ENCODE results near the gene C14orf93.

The C14orf93 gene

GRCh38 chr14:23045419-23046357 lies 35.7 kb upstream of the C14orf93 start:
- DNase-seq (ENCODE audit: low spot score), result no peak

DNA sequence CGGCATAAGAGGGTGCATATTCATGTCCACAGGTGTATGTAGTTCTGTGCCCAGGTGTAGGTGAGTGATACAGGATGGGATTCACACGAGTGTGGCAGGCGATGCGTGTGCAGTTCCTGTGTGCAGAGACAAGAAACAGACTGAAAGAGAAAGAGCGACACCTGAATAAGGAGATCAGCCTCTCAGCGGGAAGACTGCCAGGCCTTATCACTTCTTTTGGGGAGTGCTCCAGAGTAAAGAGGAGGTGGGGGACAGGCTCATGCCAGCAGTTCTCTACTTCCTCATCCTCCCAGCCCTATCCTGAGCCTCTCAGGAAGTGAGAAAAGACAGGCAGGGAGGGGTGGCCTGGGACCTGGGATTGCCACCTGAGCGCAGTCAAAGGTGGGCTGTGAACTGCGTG lies 34.9 kb upstream of the C14orf93 start:
- DNase-seq (ENCODE audit: low spot score), result no peak

GRCh38 chr14:23043754-23044153 lies 33.8 kb upstream of the C14orf93 start:
- no peak for DNase-seq (ENCODE audit: low spot score)

DNA sequence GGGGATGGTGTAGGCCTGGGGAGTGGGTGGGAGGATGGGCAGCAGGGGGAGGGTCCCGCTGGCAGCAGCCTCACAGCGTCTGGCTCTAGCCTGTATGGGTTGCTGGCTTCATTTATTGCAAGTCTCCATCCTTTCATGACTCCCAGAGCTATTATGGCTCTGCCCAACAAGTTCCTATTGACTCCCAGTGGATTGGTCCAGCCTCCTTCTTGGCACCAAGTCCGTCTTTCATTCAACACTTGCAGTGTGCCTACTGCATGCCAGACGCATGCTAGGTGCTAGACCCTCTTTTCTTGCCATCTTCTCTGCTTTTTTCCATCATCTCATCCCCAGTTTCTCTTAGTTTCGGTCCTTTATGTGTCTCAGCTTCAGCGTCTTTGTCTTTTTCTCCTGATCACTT lies 33.2 kb upstream of the C14orf93 start:
- DNase-seq (ENCODE audit: low spot score), result no peak

- DNase-seq (ENCODE audit: low spot score), result no peak
Observed at GRCh38 chr14:23042162-23042965, 32.4 kb upstream of the C14orf93 start, which contains the start of gene PSMB11. Gene PSMB11 (plus strand): TSS chr14:23042212. CDS start chr14:23042226, 14 bp downstream.

DNA sequence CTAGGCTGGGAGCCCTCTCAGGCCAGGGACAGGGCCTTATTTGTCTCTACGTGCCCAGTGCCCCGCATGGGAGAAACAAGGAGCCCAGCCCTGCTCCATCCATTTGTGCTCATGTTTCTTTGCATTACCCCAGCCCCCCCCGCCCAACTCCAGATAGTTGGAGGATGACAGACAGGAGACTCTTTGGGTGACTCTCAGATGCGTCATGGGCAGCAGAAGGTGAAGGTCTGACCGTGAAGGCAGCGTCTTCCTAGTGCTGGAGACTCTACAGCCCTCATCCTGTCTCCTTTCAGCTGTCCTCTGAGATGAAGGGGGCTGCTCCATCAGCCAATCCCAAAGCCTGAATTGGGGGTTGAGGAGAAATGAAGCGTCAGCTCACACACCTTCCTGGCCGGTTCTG lies 31.8 kb upstream of the C14orf93 start:
- DNase-seq (ENCODE audit: low spot score), result no peak

- no peak for DNase-seq (ENCODE audit: low spot score)
Observed at GRCh38 chr14:23040100-23040499, 30.2 kb upstream of the C14orf93 start.

DNA sequence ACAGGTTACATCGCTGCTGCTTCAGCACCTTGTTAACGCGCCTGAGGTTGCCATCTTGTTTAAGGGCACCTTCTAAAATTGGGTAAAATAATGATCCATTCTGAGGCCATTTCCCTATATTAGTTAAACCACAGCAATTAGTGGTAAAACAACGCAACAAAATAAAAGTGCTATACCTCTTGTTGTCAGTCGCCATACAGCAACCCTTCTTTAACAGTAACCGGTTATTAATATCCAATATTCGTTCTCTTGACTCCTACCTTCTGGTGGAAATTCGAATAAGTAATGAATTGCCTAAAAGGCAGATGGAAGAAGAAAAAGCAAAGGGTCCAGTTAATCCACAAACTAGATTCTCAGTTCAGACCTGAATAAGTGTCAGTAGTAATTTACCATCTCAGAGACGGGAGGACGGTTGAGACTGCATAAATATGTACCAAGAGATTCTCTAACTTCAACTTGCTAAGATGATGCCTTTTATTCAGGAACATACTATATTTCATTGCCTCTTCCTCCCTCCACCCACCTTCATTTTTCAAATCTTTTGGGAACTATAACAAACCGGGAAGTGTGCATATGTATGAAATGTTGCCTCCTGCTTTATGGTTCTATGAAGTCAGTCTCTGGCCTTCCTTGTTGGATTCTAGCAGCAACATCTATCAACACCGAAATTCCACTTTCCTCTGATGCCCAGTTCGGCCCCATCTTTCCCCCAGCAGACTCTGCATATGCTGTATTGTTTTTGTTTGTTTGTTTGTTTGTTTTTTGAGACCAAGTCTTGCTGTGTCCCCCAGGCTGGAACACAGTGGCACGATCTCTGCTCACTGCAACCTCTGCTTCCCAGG lies 25.6 kb upstream of the C14orf93 start:
- no peak for DNase-seq (ENCODE audit: low spot score)

- DNase-seq (ENCODE audit: low spot score), result peak; percentile 98
Observed at GRCh38 chr14:23034498-23035302, 24.8 kb upstream of the C14orf93 start, which contains the start of gene PSMB5. Gene PSMB5 (minus strand): TSS chr14:23034900. CDS start chr14:23034881, 19 bp downstream.

- DNase-seq (ENCODE audit: low spot score), result no peak
Observed at GRCh38 chr14:23033801-23034497, 24.0 kb upstream of the C14orf93 start.

DNA sequence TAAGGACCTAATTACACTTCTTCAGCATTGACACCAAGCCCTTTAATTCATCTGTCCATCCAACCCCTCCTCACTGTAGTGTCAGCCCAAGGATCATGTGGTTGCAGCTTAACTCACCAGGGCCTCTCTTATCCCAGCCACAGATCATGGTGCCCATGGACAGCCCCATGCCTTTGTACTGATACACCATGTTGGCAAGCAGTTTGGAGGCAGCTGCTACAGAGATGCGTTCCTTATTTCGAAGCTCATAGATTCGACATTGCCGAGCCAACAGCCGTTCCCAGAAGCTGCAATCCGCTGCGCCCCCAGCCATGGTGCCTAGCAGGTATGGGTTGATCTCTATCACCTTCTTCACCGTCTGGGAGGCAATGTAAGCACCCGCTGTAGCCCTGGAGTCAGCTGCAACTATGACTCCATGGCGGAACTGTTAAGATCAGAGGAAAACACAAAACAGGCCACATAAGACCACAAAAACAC lies 23.3 kb upstream of the C14orf93 start:
- no peak for DNase-seq (ENCODE audit: low spot score)

GRCh38 chr14:23030936-23031335 lies 21.0 kb upstream of the C14orf93 start:
- no peak for DNase-seq (ENCODE audit: low spot score)

DNA sequence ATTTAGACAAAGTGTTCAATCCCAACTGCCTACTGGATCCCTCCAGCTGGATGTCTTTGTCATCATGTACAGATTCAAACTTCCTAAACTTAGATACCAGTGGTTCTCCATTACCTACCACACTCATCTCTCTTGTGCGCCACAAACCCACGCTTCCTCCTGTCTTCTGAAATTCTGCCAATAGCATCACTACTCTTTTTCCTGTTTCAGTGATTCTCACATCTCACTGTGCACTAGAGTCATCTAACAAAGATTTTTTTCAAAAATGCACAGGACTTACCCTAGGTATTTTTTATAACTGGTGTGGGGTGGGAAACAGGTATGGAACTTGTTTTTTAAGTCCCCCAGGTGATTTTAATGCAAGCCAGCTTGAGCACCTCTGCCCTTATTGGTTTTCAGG lies 18.9 kb upstream of the C14orf93 start:
- DNase-seq (ENCODE audit: low spot score), result no peak

DNA sequence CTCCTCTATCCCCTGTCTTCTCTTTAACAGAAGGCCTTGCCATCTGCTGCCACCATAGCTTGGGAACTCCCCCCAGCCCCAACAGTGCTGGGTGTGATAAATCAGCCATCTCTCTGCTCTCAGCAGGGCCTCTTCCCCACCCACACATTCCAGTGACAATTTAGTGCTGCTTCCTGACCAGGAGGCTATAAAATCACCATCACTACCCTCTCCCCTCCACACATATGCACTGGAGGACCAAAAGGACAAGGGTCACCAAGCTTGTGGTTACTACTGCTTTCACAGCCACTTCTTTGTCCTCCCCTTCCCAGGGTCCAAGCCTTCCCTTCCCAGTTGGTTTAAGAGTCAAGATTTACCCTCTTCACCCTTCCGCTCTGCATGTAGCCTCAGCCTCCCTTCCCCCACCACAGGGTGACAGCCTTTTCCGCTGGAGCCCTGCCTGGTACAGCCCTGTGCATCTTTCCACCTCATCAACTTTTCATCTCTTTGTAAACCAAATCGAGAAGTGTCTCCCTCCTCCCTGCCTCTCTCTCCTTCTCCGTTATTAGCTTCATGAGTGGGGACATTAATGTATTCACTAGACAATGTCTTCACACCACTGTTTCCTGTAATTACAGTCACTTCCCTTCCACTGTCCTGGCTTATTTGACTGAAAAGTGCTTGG lies 15.3 kb upstream of the C14orf93 start:
- no peak for DNase-seq (ENCODE audit: low spot score)

DNA sequence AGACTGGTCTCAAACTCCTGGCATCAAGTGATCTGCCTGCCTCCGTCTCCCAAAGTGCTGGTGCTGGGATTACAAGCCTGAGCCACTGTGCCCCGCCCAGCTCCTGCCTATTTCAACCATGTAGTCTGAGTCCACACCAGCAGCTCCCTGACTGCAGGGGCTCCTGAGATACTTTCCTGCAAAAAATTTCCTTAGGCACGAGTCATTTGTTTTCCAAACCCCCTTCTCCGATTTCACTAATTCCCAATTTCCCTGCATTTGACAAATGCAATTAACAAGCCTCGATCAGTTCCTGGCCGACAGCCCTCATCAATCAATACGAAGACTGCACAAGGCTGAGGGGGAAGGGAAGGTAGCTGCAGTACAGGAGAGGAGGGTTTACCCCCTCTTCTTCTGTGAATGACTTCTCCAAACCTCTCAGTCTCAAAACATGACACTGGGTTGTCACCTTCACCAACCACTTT lies 14.7 kb upstream of the C14orf93 start:
- DNase-seq (ENCODE audit: low spot score), result no peak

- DNase-seq (ENCODE audit: low spot score), result no peak
Observed at GRCh38 chr14:23023795-23024152, 13.8 kb upstream of the C14orf93 start.

GRCh38 chr14:23023022-23023794 lies 13.3 kb upstream of the C14orf93 start:
- no peak for DNase-seq (ENCODE audit: low spot score)

DNA sequence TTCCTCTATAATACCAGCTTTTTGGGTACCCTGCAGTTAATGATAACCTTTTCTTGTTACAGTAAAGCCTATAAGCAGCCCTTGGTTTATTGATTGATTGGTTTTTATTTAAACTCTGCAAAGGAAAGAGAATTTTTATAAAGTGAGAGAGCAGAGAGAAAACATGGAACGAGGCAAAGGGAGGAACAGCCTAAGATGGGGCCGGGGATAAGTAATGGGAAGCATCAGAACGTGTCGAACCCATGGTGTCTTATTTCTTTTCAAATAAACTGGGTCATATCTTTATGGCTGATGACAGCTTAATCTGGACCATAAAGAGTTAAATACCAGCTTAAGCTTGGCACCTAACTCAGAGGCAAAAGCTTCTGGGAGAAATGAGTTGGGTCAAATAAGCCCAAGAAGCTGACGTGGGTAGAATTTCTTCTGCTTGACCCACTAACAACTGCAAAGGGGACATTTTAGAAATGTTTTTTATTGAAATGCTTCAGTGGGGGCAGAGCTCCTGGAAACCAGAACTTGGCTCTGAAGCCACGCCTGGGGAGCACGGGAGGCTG lies 12.0 kb upstream of the C14orf93 start:
- no peak for DNase-seq (ENCODE audit: low spot score)

DNA sequence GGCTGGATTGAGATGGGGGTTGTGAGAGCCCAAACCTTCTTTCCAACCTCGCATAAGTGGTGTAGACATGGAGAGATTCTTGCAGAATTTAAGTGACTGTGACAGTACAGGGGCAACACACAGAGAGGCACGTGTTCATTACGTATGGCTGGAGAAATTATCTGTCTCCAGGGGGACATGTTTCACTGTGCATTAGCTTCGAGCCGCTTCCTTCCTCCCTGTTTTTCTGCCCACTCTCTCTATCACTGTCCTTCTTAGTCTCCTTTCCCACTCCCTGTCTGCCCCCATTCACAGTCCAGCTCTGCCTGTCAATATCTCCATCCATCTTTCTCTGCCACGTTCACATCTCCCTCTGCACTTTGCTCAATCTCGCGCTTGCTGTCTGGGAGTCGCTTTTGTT lies 11.5 kb upstream of the C14orf93 start:
- no peak for DNase-seq (ENCODE audit: low spot score)
